Gastrocnemius medialis (tissue), 4 donors: ENCODE results near the gene GAR1.

Experiments used
- CTCF ChIP-seq, 5 experiments: fragments of 450-650 bp in 3 of 5; fragments of 200-600 bp in 2 of 5; sonication (generic) in 2 of 5; IDR thresholded peaks in 4 of 5; conservative IDR thresholded peaks in 1 of 5; 1 replicate in 4 of 5; 2 replicates in 1 of 5; pipeline ENCODE4 v1.5.1; 2016 to 2019; ENCODE audit warnings: antibody characterized with exemption in 5 of 5, mild to moderate bottlenecking in 3 of 5, moderate library complexity in 3 of 5
- POLR2A ChIP-seq, 2 donors: fragments of 450-650 bp; IDR thresholded peaks; one replicate each; pipeline ENCODE4 v1.6.1; 2017; ENCODE audit warnings: antibody characterized with exemption in 2 of 2, mild to moderate bottlenecking in 2 of 2, moderate library complexity in 2 of 2

DNA sequence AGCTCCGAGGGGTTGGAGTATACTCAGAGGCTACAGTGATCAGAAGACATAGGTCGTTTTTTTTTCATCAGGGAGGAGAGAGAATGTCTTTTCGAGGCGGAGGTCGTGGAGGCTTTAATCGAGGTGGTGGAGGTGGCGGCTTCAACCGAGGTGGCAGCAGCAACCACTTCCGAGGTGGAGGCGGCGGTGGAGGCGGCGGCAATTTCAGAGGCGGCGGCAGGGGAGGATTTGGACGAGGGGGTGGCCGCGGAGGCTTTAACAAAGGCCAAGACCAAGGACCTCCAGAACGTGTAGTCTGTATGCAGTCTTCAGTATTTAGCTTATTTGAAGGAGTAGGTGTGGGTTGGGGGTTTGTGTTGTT is 500 bp downstream of the GAR1 start:
- TF ChIP-seq CTCF (IDR thresholded peaks at IDR 0.05 in 4 of 5, conservative IDR thresholded peaks at IDR 0.05 in 1 of 5) = no peak
- TF ChIP-seq POLR2A (IDR thresholded peaks at IDR 0.05) = no peak
